NCI-H524 (cell line): ENCODE results near the gene ZNF248.

Source experiments
- DNase-seq, 2 experiments: peaks; one replicate each; lab custom pipeline; 2025; lab: John Stamatoyannopoulos, UW

Gene ZNF248

GRCh38 chr10:37821237-37821636, 36.2 kb downstream of the ZNF248 start:
- DNase-seq = no peak

- DNase-seq = no peak
These were observed 37.6 kb downstream of the ZNF248 start for GRCh38 chr10:37819797-37820196.

- no peak for DNase-seq
These were observed 41.1 kb downstream of the ZNF248 start for GRCh38 chr10:37816290-37816689.

GRCh38 chr10:37813763-37814162, 43.6 kb downstream of the ZNF248 start:
- DNase-seq = no peak

DNA sequence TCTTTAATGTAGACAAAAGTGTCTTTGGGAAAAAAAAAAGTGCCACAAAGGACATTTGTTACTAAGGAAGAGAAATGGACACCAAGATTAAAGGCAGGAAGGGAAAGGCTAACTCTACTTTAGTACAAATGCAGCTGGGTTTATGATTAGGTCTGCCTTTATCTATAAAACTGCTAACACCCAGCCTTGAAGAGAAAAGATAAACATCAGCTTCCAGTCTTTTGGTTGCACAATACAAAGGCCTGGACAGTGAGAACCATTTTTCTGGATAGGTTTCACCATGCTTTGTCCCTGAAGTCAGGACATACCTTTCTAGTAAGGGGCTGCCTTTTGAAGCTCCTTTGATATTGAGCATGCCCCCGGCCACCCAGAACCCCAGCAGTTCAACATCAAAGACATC, 45.1 kb downstream of the ZNF248 start:
- DNase-seq = no peak

- DNase-seq = no peak
These were observed 54.1 kb downstream of the ZNF248 start for GRCh38 chr10:37803269-37803668.

DNA sequence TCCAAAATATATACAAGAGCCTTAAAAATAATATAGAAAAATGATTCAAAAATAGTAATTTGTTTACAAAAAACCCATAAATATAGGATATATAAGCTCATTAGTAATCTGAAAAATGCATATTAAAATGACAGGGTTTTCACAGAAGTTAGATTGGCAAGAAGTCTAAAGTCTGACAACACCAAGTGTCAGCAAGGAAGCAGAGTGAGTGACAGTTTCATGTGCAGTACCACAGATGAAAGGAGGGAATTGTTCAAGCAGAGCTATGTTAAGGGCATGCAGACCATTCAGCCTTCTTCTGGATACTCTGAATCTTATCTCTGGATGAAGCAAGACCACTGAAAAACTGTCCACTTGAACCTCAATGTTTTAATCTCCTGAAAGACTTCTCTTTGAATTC, 55.9 kb downstream of the ZNF248 start:
- DNase-seq = no peak

DNA sequence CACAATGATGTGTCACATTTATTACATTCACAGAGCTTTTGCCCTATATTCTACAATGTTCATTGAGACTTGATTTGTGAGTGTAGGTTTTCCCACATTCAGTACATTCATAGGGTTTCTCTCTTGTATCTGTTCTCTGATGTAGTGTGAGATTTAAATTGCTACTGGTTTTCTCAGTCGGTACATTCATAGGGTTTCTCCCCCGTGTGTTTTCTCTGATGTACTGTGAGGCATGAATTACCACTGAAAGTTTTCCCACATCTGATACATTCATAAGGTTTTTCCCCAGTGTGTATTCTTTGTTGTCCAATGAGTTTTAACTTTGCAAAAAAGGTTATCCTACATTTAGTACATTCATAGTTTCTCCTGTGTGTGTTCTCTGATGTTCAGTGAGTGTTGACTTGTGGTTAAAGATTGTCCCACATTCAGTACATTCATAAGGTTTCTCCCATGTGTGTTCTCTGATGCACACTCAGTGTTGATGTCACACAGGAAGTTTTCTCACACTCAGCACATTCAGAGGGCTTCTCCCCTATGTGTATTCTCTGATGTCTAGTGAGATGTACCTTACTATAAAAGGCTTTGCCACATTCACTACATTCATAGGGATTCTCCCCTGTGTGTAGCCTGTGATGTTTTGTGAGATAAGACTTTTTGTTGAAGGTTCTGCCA, 63.0 kb downstream of the ZNF248 start:
- DNase-seq = no peak

GRCh38 chr10:37789590-37789989, 67.8 kb downstream of the ZNF248 start:
- no peak for DNase-seq

GRCh38 chr10:37784678-37785077, 72.7 kb downstream of the ZNF248 start:
- DNase-seq = no peak

GRCh38 chr10:37780536-37780935, 76.9 kb downstream of the ZNF248 start:
- DNase-seq = no peak

- no peak for DNase-seq
These were observed 80.4 kb downstream of the ZNF248 start for GRCh38 chr10:37777056-37777455.

- DNase-seq = no peak
These were observed 81.8 kb downstream of the ZNF248 start for GRCh38 chr10:37775612-37776011.

GRCh38 chr10:37774351-37774750, 83.1 kb downstream of the ZNF248 start:
- peak in 1 of 2 experiments; percentile 5 for DNase-seq

DNA sequence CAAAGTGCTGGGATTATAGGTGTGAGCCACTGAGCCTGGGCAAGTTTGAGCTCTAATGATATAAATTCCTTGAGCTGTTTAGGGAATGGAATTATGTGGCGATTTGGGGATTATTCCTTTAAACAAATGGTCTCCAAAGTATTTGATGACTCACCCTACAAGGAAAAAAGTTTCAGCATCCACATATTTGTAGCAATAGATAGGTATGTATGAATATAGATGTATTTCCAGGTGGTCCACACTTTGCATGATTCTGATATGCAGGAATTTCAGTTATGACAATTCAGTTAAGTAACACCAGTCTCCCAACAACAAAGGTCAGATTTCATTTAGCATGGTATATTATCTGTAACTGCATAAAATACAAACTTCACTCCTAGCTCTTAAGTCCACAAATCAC, 92.2 kb downstream of the ZNF248 start:
- no peak for DNase-seq

- DNase-seq = no peak
These were observed 94.3 kb downstream of the ZNF248 start for GRCh38 chr10:37763132-37763531.

- no peak for DNase-seq
These were observed 95.1 kb downstream of the ZNF248 start for GRCh38 chr10:37762287-37762686.

GRCh38 chr10:37760817-37761216, 96.6 kb downstream of the ZNF248 start:
- DNase-seq = no peak

DNA sequence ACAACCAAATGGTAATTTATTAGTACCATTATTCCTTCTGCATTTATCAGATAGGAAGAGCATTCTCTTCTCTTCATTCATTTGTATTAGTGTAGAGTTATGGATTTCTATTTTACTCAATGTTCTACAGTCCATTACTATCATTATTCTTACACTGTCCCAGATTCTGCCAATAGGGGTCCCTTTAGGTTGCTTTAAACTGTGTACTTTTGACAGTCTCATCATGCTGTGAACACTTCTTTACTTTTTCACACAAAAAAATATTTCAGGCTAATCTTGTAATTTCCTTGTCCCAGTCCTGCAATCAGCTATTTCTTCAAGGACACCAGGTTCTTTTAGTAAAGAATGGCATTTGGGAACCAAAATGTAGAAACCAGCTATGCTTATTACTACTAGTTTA, 99.3 kb downstream of the ZNF248 start:
- no peak for DNase-seq

DNA sequence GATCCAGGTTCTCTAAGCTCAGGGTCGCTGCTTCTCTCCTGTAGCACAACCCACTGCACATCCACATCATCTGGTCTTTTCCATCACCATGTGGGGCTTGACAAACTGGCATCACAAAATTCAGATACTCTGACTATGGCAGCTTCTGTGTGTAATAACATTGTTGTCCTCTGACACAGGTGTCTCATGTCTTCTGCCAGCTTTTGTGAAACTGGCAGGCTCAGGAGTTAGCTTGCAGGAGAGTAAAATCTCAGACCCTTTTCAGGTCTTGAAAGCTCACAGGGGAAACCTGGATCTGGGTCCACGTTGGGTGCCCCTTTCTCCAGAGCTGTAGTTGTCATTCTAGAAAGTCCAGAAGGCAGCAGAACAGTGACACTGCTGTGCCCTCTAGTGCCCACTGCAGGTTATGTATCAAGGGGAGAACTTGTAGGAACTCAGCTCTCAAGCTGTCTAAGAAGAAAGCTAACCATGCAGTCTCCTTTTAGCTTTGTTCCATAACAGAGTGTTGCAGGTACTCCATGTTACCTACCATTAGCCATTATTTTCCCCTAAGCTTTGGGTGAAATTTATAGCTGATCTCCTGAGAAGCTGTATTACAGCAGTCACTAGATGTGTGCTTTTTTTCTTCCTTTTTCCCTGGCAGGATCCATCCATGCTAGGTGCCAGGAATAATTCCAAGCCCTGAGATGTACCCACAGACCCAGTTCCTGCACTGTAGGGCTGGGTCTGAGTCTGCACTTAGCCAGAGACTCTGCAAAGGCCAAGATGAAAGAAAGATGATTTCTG, 102.7 kb downstream of the ZNF248 start:
- DNase-seq = peak in 1 of 2 experiments; percentile 30

DNA sequence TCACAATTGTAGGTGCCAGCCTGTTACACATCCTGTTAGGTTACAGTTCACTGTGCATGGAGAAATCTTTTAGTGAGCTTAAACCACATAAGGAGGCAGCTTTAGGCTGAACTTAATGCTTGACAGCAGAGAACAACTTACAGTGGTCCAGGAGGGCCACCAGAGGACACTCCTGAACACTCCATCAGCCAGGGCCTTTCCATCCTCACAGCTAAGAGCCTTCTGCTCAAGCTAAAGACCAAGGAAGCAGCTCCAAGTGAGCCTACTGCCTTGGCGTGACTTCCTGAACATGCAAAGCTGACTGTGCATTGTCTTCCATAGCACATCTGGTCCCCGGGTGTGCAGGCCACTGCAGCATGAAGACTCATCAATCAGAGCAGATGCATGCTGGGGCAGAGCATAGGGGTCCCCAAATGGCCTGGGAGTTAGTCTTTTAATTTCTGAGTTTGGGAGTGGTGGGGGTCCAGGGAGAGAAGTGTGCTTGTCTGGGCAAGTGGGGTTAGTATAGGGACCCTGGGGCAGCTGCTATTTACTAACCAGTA, 105.0 kb downstream of the ZNF248 start:
- DNase-seq = no peak

DNA sequence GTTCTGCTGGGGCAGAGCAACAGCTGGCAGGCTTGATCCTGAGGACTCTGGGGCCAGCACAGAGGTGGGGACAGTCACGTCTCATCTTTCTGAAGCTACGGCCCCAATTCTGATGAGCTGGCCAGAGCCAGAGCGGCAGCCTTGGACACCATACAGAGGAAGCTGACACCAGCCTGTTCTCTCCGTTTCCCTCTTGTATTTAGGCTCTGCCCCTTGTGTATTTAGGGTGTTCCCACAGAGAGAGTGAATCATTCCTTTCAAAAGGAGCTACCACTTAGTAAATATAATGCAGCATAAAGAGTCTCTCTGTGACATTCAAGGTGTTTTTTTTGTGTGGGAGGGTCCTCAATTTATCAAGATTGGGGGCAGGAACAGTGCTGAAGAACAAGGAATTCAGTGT, 109.2 kb downstream of the ZNF248 start:
- DNase-seq = no peak

- peak; percentile 42 to 76 for DNase-seq
These were observed 110.3 kb downstream of the ZNF248 start for GRCh38 chr10:37747081-37747480.
